Breast epithelium (tissue), 4 donors: Measurements from ENCODE around the gene KRT83. TPM values are rescaled to one million over a fixed set of nuclear protein-coding genes. Genes with fewer than 3 reads are reported as not detected.
A peak's percentile ranks its signal among the peaks of the same experiment; 100 is the strongest.

Experiments used
- DNase-seq, 2 donors: peaks; one replicate each; pipeline ENCODE4 v3.0.0-alpha.2; 2019; ENCODE audit warnings: low spot score in 2 of 2
- H3K27ac ChIP-seq, 2 donors: fragments of 200-600 bp; sonication (generic) in 1 of 2; one replicate each; pipeline ENCODE4 v1.5.1; 2016 to 2019; ENCODE audit warnings: mild to moderate bottlenecking in 1 of 2
- H3K27me3 ChIP-seq, 2 donors: fragments of 200-600 bp; sonication (generic) in 1 of 2; one replicate each; pipeline versions ENCODE4 v1.5.1 to v1.6.0; 2017 to 2019; ENCODE audit warnings: control low read depth in 1 of 2, mild to moderate bottlenecking in 1 of 2
- H3K36me3 ChIP-seq: fragments of 200-600 bp; one replicate; pipeline ENCODE4 v1.5.1; 2019
- H3K4me1 ChIP-seq, 2 donors: fragments of 200-600 bp; sonication (generic); one replicate each; pipeline ENCODE4 v1.5.1; 2016 to 2019; ENCODE audit warnings: control low read depth in 1 of 2
- H3K4me3 ChIP-seq, 3 donors: fragments of 200-600 bp; sonication (generic); 1 replicate in 2 of 3; 2 replicates in 1 of 3; pipeline ENCODE4 v1.5.1; 2016 to 2019; ENCODE audit warnings: mild to moderate bottlenecking in 3 of 3, moderate library complexity in 2 of 3
- H3K9me3 ChIP-seq, 2 donors: fragments of 200-600 bp; sonication (generic) in 1 of 2; one replicate each; pipeline ENCODE4 v1.5.1; 2016 to 2019; ENCODE audit warnings: control low read depth in 1 of 2
- CTCF ChIP-seq, 3 donors: fragments of 450-650 bp; IDR thresholded peaks; one replicate each; pipeline ENCODE4 v1.5.1; 2016 to 2017; ENCODE audit warnings: antibody characterized with exemption in 3 of 3, mild to moderate bottlenecking in 3 of 3, moderate library complexity in 3 of 3
- POLR2A ChIP-seq: fragments of 450-650 bp; IDR thresholded peaks from one replicate; pipeline ENCODE4 v1.6.1; 2016; ENCODE audit warnings: antibody characterized with exemption, mild to moderate bottlenecking, moderate library complexity
- POLR2AphosphoS5 ChIP-seq, 3 donors: sonication (generic); formaldehyde crosslinking; IDR thresholded peaks; one replicate each; pipeline ENCODE4 v1.6.1; 2017; ENCODE audit warnings: antibody characterized with exemption in 3 of 3
- intact Hi-C: fragments of 100-400 bp; cut with DNase I; formaldehyde crosslinking; loops from one replicate; pipeline ENCODE4 v1.15.1; 2023; ENCODE audit warnings: low total_unique reads
- total RNA-seq, 3 donors: library from RNA; depleted of rRNA; stranded (reverse); fragments of >200 nt; gene quantifications; one replicate each; pipeline ENCODE4 v1.1.0, GENCODE V29; 2016

The KRT83 gene
- total RNA-seq, 3 donors from 2014 or later, result 0.33 to 0.59 TPM; not detected in 1

GRCh38 chr12:52358575-52359350 is 37.6 kb upstream of the KRT83 start:
- DNase-seq, result peak in 1 of 2 donors; percentile 45
- TF ChIP-seq CTCF (IDR thresholded peaks at IDR 0.05) (no peak), POLR2A (no peak), POLR2AphosphoS5 (IDR thresholded peaks at IDR 0.05) (no peak)
- Histone ChIP-seq H3K4me3 (no peak overlapping the region), H3K27ac (no peak overlapping the region), H3K4me1 (no peaks in the 10 kb centered on the region), H3K9me3 (no peaks in the 10 kb centered on the region), H3K36me3 (no peaks in the 10 kb centered on the region), H3K27me3 (no peaks in the 10 kb centered on the region)
- intact Hi-C loops, result no loop called here

- Histone ChIP-seq H3K4me1 (no peaks in the 10 kb centered on the region), H3K27me3 (no peaks in the 10 kb centered on the region), H3K4me3 (no peak overlapping the region), H3K27ac (no peak overlapping the region), H3K9me3 (no peaks in the 10 kb centered on the region), H3K36me3 (no peaks in the 10 kb centered on the region)
- TF ChIP-seq POLR2AphosphoS5 (IDR thresholded peaks at IDR 0.05) (no peak), CTCF (IDR thresholded peaks at IDR 0.05) (no peak), POLR2A (no peak)
- DNase-seq, result peak in 1 of 2 donors; percentile 24
- intact Hi-C loops, result no loop called here
These were observed 35.8 kb upstream of the KRT83 start for GRCh38 chr12:52356762-52357580.

- no peak for TF ChIP-seq POLR2AphosphoS5 (IDR thresholded peaks at IDR 0.05)
- TF ChIP-seq CTCF (IDR thresholded peaks at IDR 0.05), result no peak
- TF ChIP-seq POLR2A, result no peak
- H3K36me3 ChIP-seq, result no peaks in the 10 kb centered on the region
- no peaks in the 10 kb centered on the region for H3K9me3 ChIP-seq
- H3K4me1 ChIP-seq, result no peaks in the 10 kb centered on the region
- no peak overlapping the region for H3K27ac ChIP-seq
- H3K4me3 ChIP-seq, result no peak overlapping the region
- no peaks in the 10 kb centered on the region for H3K27me3 ChIP-seq
- DNase-seq, result peak in 1 of 2 donors; percentile 51
- intact Hi-C loops, result no loop called here
These were observed 35.0 kb upstream of the KRT83 start for GRCh38 chr12:52356031-52356761.

GRCh38 chr12:52355176-52355575 is 34.0 kb upstream of the KRT83 start:
- DNase-seq, result peak in 1 of 2 donors; percentile 25
- Histone ChIP-seq H3K36me3 (no peaks in the 10 kb centered on the region), H3K4me1 (no peaks in the 10 kb centered on the region), H3K9me3 (no peaks in the 10 kb centered on the region), H3K27ac (no peak overlapping the region), H3K27me3 (no peaks in the 10 kb centered on the region), H3K4me3 (no peak overlapping the region)
- TF ChIP-seq POLR2AphosphoS5 (IDR thresholded peaks at IDR 0.05), result no peak
- TF ChIP-seq CTCF (IDR thresholded peaks at IDR 0.05), result no peak
- TF ChIP-seq POLR2A, result no peak
- intact Hi-C loops, result no loop called here
